Skeletal muscle tissue (tissue), 4 donors: ENCODE results near the gene ZNF578. TPM values are rescaled to one million over a fixed set of nuclear protein-coding genes. Genes with fewer than 3 reads are reported as not detected.
"Not testable (repeated sequence)": the region's sequence is repeated elsewhere in the genome, so short reads cannot be mapped to it uniquely, and the experiment has no call there.

Source experiments
- H3K27ac ChIP-seq: one replicate; pipeline ENCODE4 v1.7.0; 2013; ENCODE audit warnings: mild to moderate bottlenecking, low read depth, low read length, inconsistent platforms
- H3K27me3 ChIP-seq, 3 donors: one replicate each; pipeline ENCODE4 v1.7.0; 2013; ENCODE audit warnings: low read length in 3 of 3; ENCODE audit not compliant: control insufficient read depth in 3 of 3, insufficient read depth in 3 of 3
- H3K36me3 ChIP-seq, 3 donors: one replicate each; pipeline ENCODE4 v1.7.0; 2013; ENCODE audit warnings: low read length in 3 of 3; ENCODE audit not compliant: control insufficient read depth in 3 of 3, insufficient read depth in 3 of 3
- H3K4me1 ChIP-seq, 3 donors: one replicate each; pipeline ENCODE4 v1.7.0; 2013; ENCODE audit warnings: low read length in 3 of 3, mild to moderate bottlenecking in 3 of 3; ENCODE audit not compliant: control insufficient read depth in 3 of 3, insufficient read depth in 3 of 3
- H3K4me3 ChIP-seq, 3 donors: one replicate each; pipeline ENCODE4 v1.7.0; 2013; ENCODE audit warnings: low read length in 3 of 3
- H3K9ac ChIP-seq, 3 donors: one replicate each; pipeline ENCODE4 v1.7.0; 2013; ENCODE audit warnings: low read length in 3 of 3, mild to moderate bottlenecking in 3 of 3, moderate library complexity in 2 of 3, low read depth in 1 of 3
- H3K9me3 ChIP-seq, 3 donors: one replicate each; pipeline ENCODE4 v1.7.0; 2013; ENCODE audit warnings: low read length in 3 of 3; ENCODE audit not compliant: control insufficient read depth in 3 of 3
- total RNA-seq: library from RNA; depleted of rRNA; stranded (reverse); fragments of >200 nt; gene quantifications from one replicate; pipeline ENCODE4 v1.2.3, GENCODE V29; 2014
- donor health status: Osteomylitis.

Gene ZNF578
- total RNA-seq, 1 donor from 2014 or later = 5.7 TPM

DNA sequence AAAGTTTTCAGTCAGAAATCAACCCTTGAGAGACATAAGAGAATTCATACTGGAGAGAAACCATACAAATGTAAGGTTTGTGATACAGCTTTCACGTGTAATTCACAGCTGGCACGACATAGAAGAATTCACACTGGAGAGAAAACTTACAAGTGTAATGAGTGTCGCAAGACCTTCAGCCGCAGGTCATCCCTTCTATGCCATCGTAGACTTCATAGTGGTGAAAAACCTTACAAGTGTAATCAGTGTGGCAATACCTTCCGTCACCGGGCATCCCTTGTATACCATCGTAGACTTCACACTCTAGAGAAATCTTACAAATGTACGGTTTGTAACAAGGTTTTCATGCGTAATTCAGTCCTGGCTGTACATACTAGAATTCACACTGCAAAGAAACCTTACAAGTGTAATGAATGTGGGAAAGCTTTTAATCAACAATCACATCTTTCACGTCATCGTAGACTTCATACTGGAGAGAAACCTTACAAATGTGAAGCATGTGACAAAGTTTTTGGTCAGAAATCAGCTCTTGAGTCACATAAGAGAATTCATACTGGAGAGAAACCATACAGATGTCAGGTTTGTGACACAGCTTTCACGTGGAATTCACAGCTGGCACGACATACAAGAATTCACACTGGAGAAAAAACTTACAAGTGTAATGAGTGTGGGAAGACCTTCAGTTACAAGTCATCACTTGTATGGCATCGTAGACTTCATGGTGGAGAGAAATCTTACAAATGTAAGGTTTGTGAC lies 101.0 kb downstream of the ZNF578 start:
- H3K4me3 ChIP-seq = peak overlapping the region; percentile 8 to 54 (median 10)
- H3K9me3 ChIP-seq = peaks cover 20 to 26% (median 26%) of the 10 kb centered on the region in 3 donors
- H3K36me3 ChIP-seq = peaks cover 53 to 70% (median 64%) of the 10 kb centered on the region in 3 donors
- no peak overlapping the region for H3K9ac ChIP-seq
- no peaks in the 10 kb centered on the region for H3K27me3 ChIP-seq
- no peaks in the 10 kb centered on the region for H3K4me1 ChIP-seq
- no peak overlapping the region for H3K27ac ChIP-seq

DNA sequence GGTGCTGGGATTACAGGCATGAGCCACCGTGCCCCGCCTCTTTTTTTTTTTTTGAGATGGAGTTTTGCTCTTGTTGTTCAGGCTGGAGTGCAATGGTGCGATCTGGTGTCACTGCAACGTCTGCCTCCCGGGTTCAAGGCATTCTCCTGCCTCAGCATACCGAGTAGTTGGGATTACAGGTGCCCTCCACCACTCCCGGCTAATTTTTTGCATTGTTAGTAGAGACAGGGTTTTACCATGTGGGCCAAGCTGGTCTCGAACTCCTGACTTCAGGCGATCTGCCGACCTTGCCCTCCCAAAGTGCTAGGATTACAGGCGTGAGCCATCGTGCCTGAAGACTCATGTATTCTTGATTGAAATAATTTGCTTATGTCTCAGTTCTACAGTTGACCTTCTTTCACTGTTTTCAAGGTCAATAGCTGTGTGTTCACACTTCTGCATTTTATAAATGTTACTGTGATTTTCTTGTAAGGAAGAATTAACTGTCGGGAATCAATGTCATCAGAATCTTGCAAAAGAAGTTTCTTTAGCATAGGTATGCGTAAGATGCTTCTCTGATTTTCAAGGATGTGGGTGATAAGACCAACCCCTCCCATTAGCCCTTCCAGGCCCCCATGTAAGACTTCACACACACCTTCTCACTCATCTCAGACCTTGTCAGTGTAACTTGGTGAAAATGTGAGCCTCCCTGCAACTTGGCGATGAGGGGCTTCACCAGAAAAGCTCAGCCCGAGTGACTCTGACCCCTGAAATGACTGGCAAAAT lies 104.1 kb downstream of the ZNF578 start:
- Histone ChIP-seq H3K27ac (no peak overlapping the region), H3K4me3 (no peak overlapping the region), H3K27me3 (no peaks in the 10 kb centered on the region), H3K4me1 (no peaks in the 10 kb centered on the region), H3K9ac (no peak overlapping the region), H3K36me3 (peaks cover 42 to 65% (median 54%) of the 10 kb centered on the region in 3 donors), H3K9me3 (peaks cover 24 to 28% (median 26%) of the 10 kb centered on the region in 3 donors)

DNA sequence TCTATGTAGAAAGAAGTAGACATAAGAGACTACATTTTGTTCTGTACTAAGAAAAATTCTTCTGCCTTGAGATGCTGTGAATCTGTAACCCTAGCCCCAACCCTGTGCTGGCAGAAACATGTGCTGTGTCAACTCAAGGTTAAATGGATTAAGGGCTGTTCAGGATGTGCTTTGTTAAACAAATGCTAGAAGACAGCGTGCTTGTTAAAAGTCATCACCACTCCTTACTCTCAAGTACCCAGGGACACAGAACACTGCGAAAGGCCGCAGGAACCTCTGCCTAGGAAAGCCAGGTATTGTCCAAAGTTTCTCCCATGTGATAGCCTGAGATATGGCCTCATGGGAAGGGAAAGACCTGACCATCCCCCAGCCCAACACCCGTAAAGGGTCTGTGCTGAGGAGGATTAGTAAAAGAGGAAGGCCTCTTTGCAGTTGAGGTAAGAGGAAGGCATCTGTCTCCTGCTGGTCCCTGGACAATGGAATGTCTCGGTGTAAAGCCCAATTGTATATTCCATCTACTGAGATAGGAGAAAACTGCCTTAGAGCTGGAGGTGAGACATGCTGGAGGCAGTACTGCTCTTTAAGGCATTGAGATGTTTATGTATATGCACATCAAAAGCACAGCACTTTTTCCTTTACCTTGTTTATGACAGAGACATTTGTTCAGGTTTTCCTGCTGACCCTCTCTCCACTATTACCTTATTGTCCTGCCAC lies 105.5 kb downstream of the ZNF578 start:
- H3K27ac ChIP-seq, H3K4me1 ChIP-seq, H3K9ac ChIP-seq, H3K27me3 ChIP-seq, H3K4me3 ChIP-seq: not testable (repeated sequence)
- Histone ChIP-seq H3K36me3 (peaks cover 28 to 59% (median 46%) of the 10 kb centered on the region in 3 donors), H3K9me3 (peaks cover 17 to 27% (median 24%) of the 10 kb centered on the region in 3 donors)

DNA sequence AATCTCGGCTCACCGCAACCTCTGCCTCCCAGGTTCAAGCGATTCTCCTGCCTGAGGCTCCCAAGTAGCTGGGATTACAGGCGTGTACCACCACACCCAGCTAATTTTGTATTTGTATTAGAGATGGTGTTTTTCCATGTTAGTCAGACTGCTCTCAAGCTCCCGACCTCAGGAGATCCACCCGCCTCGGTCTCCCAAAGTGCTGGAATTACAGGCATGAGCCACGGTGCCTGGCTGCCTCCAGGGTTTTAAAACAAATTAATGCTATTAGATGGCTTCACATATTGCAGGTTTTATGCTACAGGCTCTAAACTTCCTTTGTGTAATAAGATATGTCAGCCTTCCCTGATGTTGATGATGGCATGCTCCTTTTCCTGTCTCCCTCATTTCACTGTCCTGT lies 108.3 kb downstream of the ZNF578 start:
- H3K27ac ChIP-seq, H3K27me3 ChIP-seq, H3K4me3 ChIP-seq, H3K9ac ChIP-seq, H3K4me1 ChIP-seq: not testable (repeated sequence)
- Histone ChIP-seq H3K9me3 (peaks cover 0 to 11% (median 8%) of the 10 kb centered on the region in 3 donors), H3K36me3 (peaks cover 16 to 41% (median 28%) of the 10 kb centered on the region in 3 donors)

Other genes with a start within 250 kb of the ZNF578 start
- gene ZNF766, start 184.0 kb upstream of the ZNF578 start, total RNA-seq = 8.4 TPM
- 2.6 TPM for gene ZNF480, start 156.4 kb upstream of the ZNF578 start, total RNA-seq
- 5.7 TPM for gene ZNF610, start 117.3 kb upstream of the ZNF578 start, total RNA-seq
- gene ZNF880, start 83.6 kb upstream of the ZNF578 start, total RNA-seq = 30.8 TPM
- 14.1 TPM for gene ZNF528, start 55.7 kb upstream of the ZNF578 start, total RNA-seq
- gene ZNF534, start 24.4 kb upstream of the ZNF578 start, total RNA-seq = 0.52 TPM
- 19.3 TPM for gene ZNF808, start 74.1 kb downstream of the ZNF578 start, total RNA-seq
- gene ZNF701, start 116.7 kb downstream of the ZNF578 start, total RNA-seq = 20.9 TPM
- 29.2 TPM for gene ZNF83, start 184.8 kb downstream of the ZNF578 start, total RNA-seq